Progenitor cell of endocrine pancreas (in vitro differentiated cells): ENCODE results near the gene VPS13A. TPM values are rescaled to one million over a fixed set of nuclear protein-coding genes. Genes with fewer than 3 reads are reported as not detected.

Source experiments
- DNase-seq: peaks from one replicate; pipeline ENCODE4 v3.0.0; 2021; ENCODE audit warnings: low spot score; ENCODE audit not compliant: unreplicated experiment
- H3K27ac Mint-ChIP-seq: 2 replicates; pipeline ENCODE4 v1.8.0; 2021; ENCODE audit warnings: mild to moderate bottlenecking, moderate library complexity, mixed read lengths
- H3K27me3 Mint-ChIP-seq: 2 replicates; pipeline ENCODE4 v1.8.0; 2021; ENCODE audit warnings: mixed read lengths
- H3K36me3 Mint-ChIP-seq: 2 replicates; pipeline ENCODE4 v1.8.0; 2022; ENCODE audit warnings: mixed read lengths; ENCODE audit not compliant: insufficient read depth
- H3K4me1 Mint-ChIP-seq: 2 replicates; pipeline ENCODE4 v1.8.0; 2021; ENCODE audit warnings: low read depth, mixed read lengths
- H3K4me3 Mint-ChIP-seq: 2 replicates; pipeline ENCODE4 v1.8.0; 2021; ENCODE audit warnings: low read depth, mild to moderate bottlenecking, moderate library complexity, mixed read lengths
- H3K9me3 Mint-ChIP-seq: 2 replicates; pipeline ENCODE4 v1.8.0; 2021; ENCODE audit warnings: low read depth, mixed read lengths
- total RNA-seq: library from RNA; stranded (reverse); gene quantifications from 2 replicates; pipeline ENCODE4 v1.2.1, GENCODE V29; 2021
- TF ChIP-seq, protein P1 (sequence below): fragments of 200-600 bp; sonication (generic); IDR thresholded peaks from one replicate; pipeline ENCODE4 v1.5.0; 2021; ENCODE audit warnings: antibody characterized with exemption, mild to moderate bottlenecking; ENCODE audit not compliant: unreplicated experiment

VPS13A gene
- total RNA-seq, 1 donor from 2014 or later: 54.1 TPM

DNA sequence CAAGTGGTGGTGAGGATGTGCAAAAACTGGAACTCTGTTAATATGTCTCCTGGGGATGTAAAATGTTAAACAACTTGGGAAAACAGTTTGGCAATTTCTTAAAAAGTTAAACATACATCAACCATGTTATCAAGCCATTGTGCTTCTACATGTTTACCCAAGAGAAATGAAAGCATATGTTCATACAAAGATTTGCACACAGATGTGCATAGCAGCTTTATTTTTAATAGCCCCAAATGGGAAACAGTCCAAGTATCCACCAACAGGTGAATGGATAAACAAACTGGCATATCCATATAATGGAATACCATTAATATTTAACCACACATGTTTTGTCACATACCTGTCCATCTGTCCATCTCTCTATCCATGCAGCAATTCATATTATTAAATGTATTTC is 6.2 kb downstream of the VPS13A start:
- peaks cover 14% of the 10 kb centered on the region for H3K4me1 Mint-ChIP-seq
- peaks cover 4% of the 10 kb centered on the region for H3K36me3 Mint-ChIP-seq
- H3K9me3 Mint-ChIP-seq: peaks cover 15% of the 10 kb centered on the region
- H3K27me3 Mint-ChIP-seq: no peaks in the 10 kb centered on the region
- DNase-seq: no peak
- TF ChIP-seq, protein P1, sequence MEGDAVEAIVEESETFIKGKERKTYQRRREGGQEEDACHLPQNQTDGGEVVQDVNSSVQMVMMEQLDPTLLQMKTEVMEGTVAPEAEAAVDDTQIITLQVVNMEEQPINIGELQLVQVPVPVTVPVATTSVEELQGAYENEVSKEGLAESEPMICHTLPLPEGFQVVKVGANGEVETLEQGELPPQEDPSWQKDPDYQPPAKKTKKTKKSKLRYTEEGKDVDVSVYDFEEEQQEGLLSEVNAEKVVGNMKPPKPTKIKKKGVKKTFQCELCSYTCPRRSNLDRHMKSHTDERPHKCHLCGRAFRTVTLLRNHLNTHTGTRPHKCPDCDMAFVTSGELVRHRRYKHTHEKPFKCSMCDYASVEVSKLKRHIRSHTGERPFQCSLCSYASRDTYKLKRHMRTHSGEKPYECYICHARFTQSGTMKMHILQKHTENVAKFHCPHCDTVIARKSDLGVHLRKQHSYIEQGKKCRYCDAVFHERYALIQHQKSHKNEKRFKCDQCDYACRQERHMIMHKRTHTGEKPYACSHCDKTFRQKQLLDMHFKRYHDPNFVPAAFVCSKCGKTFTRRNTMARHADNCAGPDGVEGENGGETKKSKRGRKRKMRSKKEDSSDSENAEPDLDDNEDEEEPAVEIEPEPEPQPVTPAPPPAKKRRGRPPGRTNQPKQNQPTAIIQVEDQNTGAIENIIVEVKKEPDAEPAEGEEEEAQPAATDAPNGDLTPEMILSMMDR: no peak
- no peak overlapping the region for H3K4me3 Mint-ChIP-seq
- H3K27ac Mint-ChIP-seq: no peak overlapping the region

- Mint-ChIP-seq H3K27ac (no peak overlapping the region), H3K4me1 (peaks cover 2% of the 10 kb centered on the region), H3K36me3 (peaks cover 12% of the 10 kb centered on the region), H3K9me3 (peaks cover 35% of the 10 kb centered on the region), H3K27me3 (no peaks in the 10 kb centered on the region), H3K4me3 (no peak overlapping the region)
- TF ChIP-seq, protein P1: no peak
- DNase-seq: no peak
These were observed 10.9 kb downstream of the VPS13A start for GRCh38 chr9:77188242-77188641.

- TF ChIP-seq, protein P1: no peak
- no peak overlapping the region for H3K4me3 Mint-ChIP-seq
- no peaks in the 10 kb centered on the region for H3K4me1 Mint-ChIP-seq
- peaks cover 6% of the 10 kb centered on the region for H3K36me3 Mint-ChIP-seq
- DNase-seq: no peak
- H3K9me3 Mint-ChIP-seq: peaks cover 13% of the 10 kb centered on the region
- no peak overlapping the region for H3K27ac Mint-ChIP-seq
- H3K27me3 Mint-ChIP-seq: no peaks in the 10 kb centered on the region
These were observed 17.1 kb downstream of the VPS13A start for GRCh38 chr9:77194423-77194822.

GRCh38 chr9:77210116-77210515 is 32.8 kb downstream of the VPS13A start:
- peaks cover 14% of the 10 kb centered on the region for H3K4me1 Mint-ChIP-seq
- H3K4me3 Mint-ChIP-seq: no peak overlapping the region
- TF ChIP-seq, protein P1: no peak
- H3K36me3 Mint-ChIP-seq: peaks cover 10% of the 10 kb centered on the region
- no peaks in the 10 kb centered on the region for H3K27me3 Mint-ChIP-seq
- H3K27ac Mint-ChIP-seq: no peak overlapping the region
- H3K9me3 Mint-ChIP-seq: no peaks in the 10 kb centered on the region
- no peak for DNase-seq

DNA sequence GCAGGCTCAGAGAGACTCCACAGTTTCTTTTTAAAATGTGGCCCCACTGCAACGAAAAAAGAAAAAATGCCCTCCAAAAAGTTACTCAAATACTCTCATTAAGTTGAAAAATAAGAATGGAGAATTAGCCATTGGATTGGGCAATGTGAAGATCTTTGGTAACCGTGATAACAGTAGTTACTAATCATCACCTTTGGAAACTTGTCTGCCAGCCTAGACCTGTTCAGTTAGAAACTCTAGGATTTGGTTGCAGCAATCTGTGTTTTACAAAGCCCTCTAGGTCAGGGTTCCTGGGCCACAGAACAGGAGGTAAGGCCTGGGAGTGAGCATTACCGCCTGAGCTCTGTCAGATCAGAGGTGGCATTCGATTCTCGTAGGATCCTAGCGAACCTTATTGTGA is 34.2 kb downstream of the VPS13A start:
- no peak overlapping the region for H3K27ac Mint-ChIP-seq
- H3K36me3 Mint-ChIP-seq: peaks cover 10% of the 10 kb centered on the region
- DNase-seq: no peak
- H3K27me3 Mint-ChIP-seq: no peaks in the 10 kb centered on the region
- H3K4me1 Mint-ChIP-seq: peaks cover 11% of the 10 kb centered on the region
- TF ChIP-seq, protein P1: no peak
- no peaks in the 10 kb centered on the region for H3K9me3 Mint-ChIP-seq
- no peak overlapping the region for H3K4me3 Mint-ChIP-seq
